OCI-LY7 (cell line): ENCODE results near the gene CPZ. TPM values are rescaled to one million over a fixed set of nuclear protein-coding genes. Genes with fewer than 3 reads are reported as not detected.

Experiments used
- Bru-seq: library from RNA; stranded (reverse); fragments of 400-500 nt; gene quantifications from one replicate; lab custom pipeline; 2021; lab: Mats Ljungman, UMichigan
- BruChase-seq, 2 experiments: library from RNA; stranded (reverse); fragments of 400-500 nt; gene quantifications; one replicate each; lab custom pipeline; 2021; lab: Mats Ljungman, UMichigan
- BruUV-seq: library from RNA; stranded (reverse); fragments of 400-500 nt; replicated peaks from 2 replicates; lab custom pipeline; 2021; lab: Mats Ljungman, UMichigan
- CTCF ChIA-PET: fragments of 300-600 bp; sonication (Branson Sonifier 250); formaldehyde crosslinking; loops from one replicate; lab custom pipeline; 2022; ENCODE audit warnings: antibody characterized with exemption; ENCODE audit not compliant: unreplicated experiment; lab: Charles Lee
- POLR2A ChIA-PET: fragments of 300-600 bp; sonication (Branson Sonifier 250); formaldehyde crosslinking; loops from one replicate; lab custom pipeline; 2022; ENCODE audit warnings: antibody characterized with exemption; lab: Charles Lee
- DNase-seq: peaks from one replicate; pipeline ENCODE4 v3.0.0-alpha.2; 2015; ENCODE audit warnings: low spot score
- H2AFZ ChIP-seq: fragments of 200-600 bp; sonication (generic), shearing (Covaris generic); 2 replicates; pipeline ENCODE4 v1.6.1; 2014; ENCODE audit warnings: mild to moderate bottlenecking, antibody characterized with exemption, low read length, moderate library complexity
- H3K27ac ChIP-seq: fragments of 200-600 bp; sonication (generic); 2 replicates; pipeline ENCODE4 v1.5.1; 2014; ENCODE audit warnings: mixed run types, low read depth, mild to moderate bottlenecking, moderate library complexity, low read length, inconsistent platforms; ENCODE audit not compliant: poor library complexity, severe bottlenecking
- H3K36me3 ChIP-seq: fragments of 200-600 bp; sonication (generic); 2 replicates; pipeline ENCODE4 v1.6.1; 2014; ENCODE audit warnings: mild to moderate bottlenecking, antibody characterized with exemption, low read length, moderate library complexity, mixed read lengths; ENCODE audit not compliant: insufficient read depth
- H3K4me1 ChIP-seq: fragments of 200-600 bp; sonication (generic); 2 replicates; pipeline ENCODE4 v1.5.1; 2014; ENCODE audit warnings: mild to moderate bottlenecking, low read length; ENCODE audit not compliant: insufficient read depth, poor library complexity, severe bottlenecking
- H3K4me2 ChIP-seq: fragments of 200-600 bp; sonication (generic); 2 replicates; pipeline ENCODE4 v1.6.1; 2014; ENCODE audit warnings: mild to moderate bottlenecking, low read length
- H3K4me3 ChIP-seq: fragments of 200-600 bp; sonication (generic); 2 replicates; pipeline ENCODE4 v1.5.1; 2014; ENCODE audit warnings: mild to moderate bottlenecking, low read depth, low read length; ENCODE audit not compliant: poor library complexity, severe bottlenecking
- H3K79me2 ChIP-seq: fragments of 200-600 bp; sonication (generic); 2 replicates; pipeline ENCODE4 v1.6.1; 2016; ENCODE audit warnings: low read depth, mild to moderate bottlenecking, low read length, moderate library complexity, mixed read lengths; ENCODE audit not compliant: insufficient read depth
- H3K9me2 ChIP-seq: fragments of 200-600 bp; sonication (generic); 2 replicates; pipeline ENCODE4 v1.6.1; 2016; ENCODE audit warnings: mild to moderate bottlenecking, low read length, mixed read lengths; ENCODE audit not compliant: insufficient read depth
- H3K9me3 ChIP-seq: fragments of 200-600 bp; sonication (generic); 2 replicates; pipeline ENCODE4 v1.6.1; 2014; ENCODE audit warnings: mild to moderate bottlenecking, mixed run types, low read length, mixed read lengths
- H4K20me1 ChIP-seq: fragments of 200-600 bp; sonication (generic); 2 replicates; pipeline ENCODE4 v1.6.1; 2014; ENCODE audit warnings: mild to moderate bottlenecking, antibody characterized with exemption, low read length, moderate library complexity, mixed read lengths; ENCODE audit not compliant: insufficient read depth
- EZH2phosphoT487 ChIP-seq: fragments of 200-600 bp; sonication (generic); IDR thresholded peaks from 2 replicates; pipeline ENCODE4 v1.6.1; 2018; ENCODE audit warnings: low read depth, borderline replicate concordance, mild to moderate bottlenecking, mixed run types, antibody characterized with exemption, low read length, moderate library complexity, mixed read lengths
- intact Hi-C: fragments of 100-400 bp; cut with micrococcal nuclease; formaldehyde crosslinking; loops from one replicate; pipeline ENCODE4 v1.10.0; 2022; ENCODE audit not compliant: unreplicated experiment
- long read RNA-seq: library from polyadenylated mRNA; stranded (forward); transcript quantifications from one replicate; pipeline ENCODE4 v2.0.0, GENCODE V29; 2022
- total RNA-seq, 2 experiments: library from RNA; depleted of rRNA in 1 of 2; stranded (reverse); fragments of >200 nt in 1 of 2; shearing (Covaris generic) in 1 of 2; gene quantifications; 2 replicates each; pipeline ENCODE4 v1.2.3, GENCODE V29; 2014 to 2022
- TF ChIP-seq, protein P1 (sequence below): fragments of 200-600 bp; sonication (generic); conservative IDR thresholded peaks from 2 replicates; pipeline ENCODE4 v1.5.1; 2014; ENCODE audit warnings: mild to moderate bottlenecking, antibody characterized with exemption, low read length, moderate library complexity, mixed read lengths

The CPZ gene
- total RNA-seq (2014; rRNA removed; shearing (Covaris generic)) (not detected in 2 replicates), total RNA-seq (2022) (not detected in 2 replicates), Bru-seq, nascent RNA (percentile 5 among the genes with signal in this experiment), BruChase-seq, experiment 1, labeled RNA remaining after a 6-hour chase (not detected), BruChase-seq, experiment 2, labeled RNA remaining after a 2-hour chase (percentile 5 among the genes with signal in this experiment)
- long read RNA-seq = 0 reads

DNA sequence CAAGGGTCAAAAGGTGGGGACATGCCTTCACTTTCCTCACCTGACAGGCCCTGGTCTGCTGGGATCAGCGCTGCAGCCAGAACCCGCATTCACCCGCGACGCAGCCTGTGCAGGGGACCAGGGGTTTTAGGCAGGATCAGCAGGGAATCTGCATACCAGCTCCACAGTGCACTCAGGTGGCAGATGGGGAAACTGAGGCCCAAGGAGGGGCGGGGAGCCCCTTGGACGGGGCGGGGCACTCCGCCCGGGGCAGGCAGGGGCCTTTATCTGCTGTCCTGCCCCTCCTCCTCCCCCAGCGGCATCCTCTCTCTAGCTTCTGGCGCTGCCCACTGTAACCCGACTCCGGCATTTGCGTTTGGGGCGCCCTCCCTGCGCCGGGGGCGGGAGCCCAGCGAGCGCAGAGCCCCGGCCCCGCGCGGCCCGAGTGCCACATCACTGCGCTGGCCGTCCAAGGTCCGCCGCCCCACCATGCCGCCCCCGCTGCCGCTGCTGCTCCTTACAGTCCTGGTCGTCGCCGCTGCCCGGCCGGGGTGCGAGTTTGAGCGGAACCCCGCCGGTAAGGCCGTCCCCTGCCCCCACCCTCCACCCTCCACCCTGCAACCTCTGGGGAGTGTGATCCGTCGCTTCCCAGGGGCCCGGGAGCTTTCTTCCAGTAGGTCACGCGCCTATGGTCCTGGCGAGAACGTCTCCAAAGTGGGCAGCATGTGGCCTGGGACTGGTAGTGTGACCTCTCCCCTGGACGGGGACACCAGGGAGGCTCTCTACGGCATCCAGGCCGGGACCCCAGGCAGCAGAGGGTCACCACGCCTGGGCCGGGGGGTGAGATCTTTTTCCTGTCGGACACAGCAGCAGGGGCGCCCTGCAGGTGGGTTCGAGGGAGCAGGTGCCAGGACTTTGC is at the start of gene CPZ:
CPZ (plus strand) TSS at position 400 of the 898 bp plus-strand sequence; CDS start at position 469, 69 bp downstream.
- no TSS peak for BruUV-seq
- POLR2A ChIA-PET = no interaction called here
- Histone ChIP-seq H3K4me2 (no peak within 1 kb of the TSS), H4K20me1 (no peaks in the 10 kb centered on the region), H3K79me2 (no peaks in the 10 kb centered on the region), H3K9me2 (no peaks in the 10 kb centered on the region), H3K9me3 (no peaks in the 10 kb centered on the region), H2AFZ (no peak within 1 kb of the TSS), H3K4me3 (no peak within 1 kb of the TSS), H3K36me3 (no peaks in the 10 kb centered on the region), H3K27ac (no peak within 1 kb of the TSS), H3K4me1 (no peaks in the 10 kb centered on the region)
- CTCF ChIA-PET = no interaction called here
- TF ChIP-seq, protein P1, sequence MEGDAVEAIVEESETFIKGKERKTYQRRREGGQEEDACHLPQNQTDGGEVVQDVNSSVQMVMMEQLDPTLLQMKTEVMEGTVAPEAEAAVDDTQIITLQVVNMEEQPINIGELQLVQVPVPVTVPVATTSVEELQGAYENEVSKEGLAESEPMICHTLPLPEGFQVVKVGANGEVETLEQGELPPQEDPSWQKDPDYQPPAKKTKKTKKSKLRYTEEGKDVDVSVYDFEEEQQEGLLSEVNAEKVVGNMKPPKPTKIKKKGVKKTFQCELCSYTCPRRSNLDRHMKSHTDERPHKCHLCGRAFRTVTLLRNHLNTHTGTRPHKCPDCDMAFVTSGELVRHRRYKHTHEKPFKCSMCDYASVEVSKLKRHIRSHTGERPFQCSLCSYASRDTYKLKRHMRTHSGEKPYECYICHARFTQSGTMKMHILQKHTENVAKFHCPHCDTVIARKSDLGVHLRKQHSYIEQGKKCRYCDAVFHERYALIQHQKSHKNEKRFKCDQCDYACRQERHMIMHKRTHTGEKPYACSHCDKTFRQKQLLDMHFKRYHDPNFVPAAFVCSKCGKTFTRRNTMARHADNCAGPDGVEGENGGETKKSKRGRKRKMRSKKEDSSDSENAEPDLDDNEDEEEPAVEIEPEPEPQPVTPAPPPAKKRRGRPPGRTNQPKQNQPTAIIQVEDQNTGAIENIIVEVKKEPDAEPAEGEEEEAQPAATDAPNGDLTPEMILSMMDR = no peak
- TF ChIP-seq EZH2phosphoT487 = no peak
- no peak for DNase-seq
- intact Hi-C loops = no loop called here

DNA sequence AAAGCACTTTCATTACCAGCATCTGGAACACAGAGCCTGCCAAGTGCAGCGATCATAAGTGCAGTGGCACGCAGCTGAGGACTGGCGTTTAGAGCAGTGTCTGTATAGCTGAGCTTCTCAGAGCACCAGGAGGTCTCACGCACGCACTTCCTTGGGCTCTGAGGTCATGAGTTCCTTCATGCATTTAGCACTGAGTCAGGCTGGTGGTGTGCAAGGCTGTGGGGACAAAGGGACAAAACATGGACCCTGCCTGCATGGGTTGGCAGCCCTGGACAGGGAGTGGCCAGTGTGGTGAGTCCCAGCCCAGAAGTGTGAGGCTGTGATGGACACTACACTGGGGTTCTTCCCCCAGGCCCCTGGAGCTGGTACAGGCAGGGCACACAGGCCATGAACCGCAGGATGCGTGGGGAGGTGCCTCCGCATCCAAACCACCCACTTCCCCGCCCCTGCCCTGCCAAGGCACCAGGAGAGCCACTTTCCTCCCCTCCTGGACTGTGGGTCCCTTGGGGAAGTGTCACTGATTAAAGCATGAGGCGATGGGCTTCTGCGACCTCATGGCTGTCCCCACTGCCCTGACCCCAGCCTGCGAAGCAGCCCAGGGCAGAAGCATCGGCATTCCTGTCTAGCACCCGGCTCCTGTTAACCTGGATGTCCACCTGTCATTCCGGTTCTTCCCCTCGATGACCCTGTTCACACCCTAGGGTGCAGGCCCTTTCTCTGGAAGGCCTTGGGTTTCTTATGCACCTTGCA is 49.6 kb upstream of the CPZ start:
- ChIA-PET CTCF (no interaction called here), POLR2A (no interaction called here)
- intact Hi-C loops = no loop called here
- DNase-seq = no peak
- no TSS peak for BruUV-seq
- TF ChIP-seq, protein P1 = no peak
- no peak for TF ChIP-seq EZH2phosphoT487
- no peaks in the 10 kb centered on the region for H3K4me1 ChIP-seq
- no peaks in the 10 kb centered on the region for H4K20me1 ChIP-seq
- no peaks in the 10 kb centered on the region for H3K79me2 ChIP-seq
- no peak overlapping the region for H3K4me3 ChIP-seq
- no peaks in the 10 kb centered on the region for H3K9me3 ChIP-seq
- H2AFZ ChIP-seq = no peak overlapping the region
- H3K4me2 ChIP-seq = no peak overlapping the region
- H3K9me2 ChIP-seq = no peaks in the 10 kb centered on the region
- H3K36me3 ChIP-seq = no peaks in the 10 kb centered on the region
- H3K27ac ChIP-seq = no peak overlapping the region
